ENCODE results near the gene PNPLA1.

Gene PNPLA1

GRCh38 chr6:36285187-36285671 is 15.4 kb downstream of the PNPLA1 start:
- intact Hi-C loops (cut with micrococcal nuclease) = no loop called here
- peaks cover 17% of the 10 kb centered on the region for H3K27me3 Mint-ChIP-seq
- H3K4me3 Mint-ChIP-seq = no peak overlapping the region
- H3K27ac Mint-ChIP-seq = no peak overlapping the region
- peaks cover 40% of the 10 kb centered on the region for H3K4me1 Mint-ChIP-seq (ENCODE audit: low read depth)
- H3K36me3 Mint-ChIP-seq (ENCODE audit: low read depth) = no peaks in the 10 kb centered on the region
- no peaks in the 10 kb centered on the region for H3K9me3 Mint-ChIP-seq

- Mint-ChIP-seq H3K4me1 (ENCODE audit: low read depth) (peaks cover 39% of the 10 kb centered on the region), H3K4me3 (no peak overlapping the region), H3K36me3 (ENCODE audit: low read depth) (no peaks in the 10 kb centered on the region), H3K27me3 (peaks cover 17% of the 10 kb centered on the region), H3K27ac (no peak overlapping the region), H3K9me3 (no peaks in the 10 kb centered on the region)
- intact Hi-C loops (cut with micrococcal nuclease) = no loop called here
Measured at GRCh38 chr6:36285797-36286196, 15.9 kb downstream of the PNPLA1 start.

DNA sequence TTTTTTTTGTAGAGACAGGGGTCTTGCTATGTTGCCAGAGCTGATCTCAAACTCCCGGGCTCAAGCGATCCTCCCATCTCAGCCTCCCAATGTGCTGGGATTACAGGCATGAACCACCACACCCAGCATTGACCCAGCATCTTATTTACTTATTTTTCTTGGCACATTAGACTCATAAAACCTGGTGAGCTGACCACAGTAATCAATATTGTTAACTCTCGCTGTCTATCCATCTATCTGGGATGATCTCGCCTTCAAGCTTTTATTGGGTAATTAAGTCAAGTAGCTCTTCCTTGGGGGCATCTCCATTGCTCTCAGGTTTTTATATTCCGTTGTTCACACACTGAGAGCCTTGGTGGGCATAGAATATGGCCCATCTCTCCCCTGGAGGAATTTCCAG is 17.0 kb downstream of the PNPLA1 start:
- Mint-ChIP-seq H3K4me3 (no peak overlapping the region), H3K36me3 (ENCODE audit: low read depth) (no peaks in the 10 kb centered on the region)

GRCh38 chr6:36289281-36289878 is 19.5 kb downstream of the PNPLA1 start:
- Mint-ChIP-seq H3K9me3 (no peaks in the 10 kb centered on the region), H3K27me3 (peaks cover 13% of the 10 kb centered on the region), H3K4me1 (ENCODE audit: low read depth) (peaks cover 49% of the 10 kb centered on the region), H3K27ac (no peak overlapping the region), H3K4me3 (no peak overlapping the region), H3K36me3 (ENCODE audit: low read depth) (no peaks in the 10 kb centered on the region)
- intact Hi-C loops (cut with micrococcal nuclease) = no loop called here

More for the DNA sequence above, 17.0 kb downstream of the PNPLA1 start:
- Mint-ChIP-seq H3K4me1 (ENCODE audit: low read depth) (peaks cover 39% of the 10 kb centered on the region), H3K9me3 (no peaks in the 10 kb centered on the region), H3K27ac (no peak overlapping the region), H3K27me3 (peaks cover 17% of the 10 kb centered on the region)
- intact Hi-C loops (cut with micrococcal nuclease) = no loop called here

- intact Hi-C loops (cut with micrococcal nuclease) = no loop called here
- Mint-ChIP-seq H3K4me1 (ENCODE audit: low read depth) (peaks cover 46% of the 10 kb centered on the region), H3K27ac (peak overlapping the region; percentile 79), H3K27me3 (peaks cover 1% of the 10 kb centered on the region), H3K4me3 (peak overlapping the region; percentile 45), H3K36me3 (ENCODE audit: low read depth) (no peaks in the 10 kb centered on the region), H3K9me3 (no peaks in the 10 kb centered on the region)
Measured at GRCh38 chr6:36290668-36291620, 21.1 kb downstream of the PNPLA1 start.

- Mint-ChIP-seq H3K4me3 (no peak overlapping the region), H3K36me3 (ENCODE audit: low read depth) (no peaks in the 10 kb centered on the region), H3K9me3 (no peaks in the 10 kb centered on the region), H3K4me1 (ENCODE audit: low read depth) (peaks cover 57% of the 10 kb centered on the region), H3K27me3 (peaks cover 1% of the 10 kb centered on the region), H3K27ac (peak overlapping the region; percentile 10)
- intact Hi-C loops (cut with micrococcal nuclease) = no loop called here
Measured at GRCh38 chr6:36292170-36292569, 22.3 kb downstream of the PNPLA1 start.

DNA sequence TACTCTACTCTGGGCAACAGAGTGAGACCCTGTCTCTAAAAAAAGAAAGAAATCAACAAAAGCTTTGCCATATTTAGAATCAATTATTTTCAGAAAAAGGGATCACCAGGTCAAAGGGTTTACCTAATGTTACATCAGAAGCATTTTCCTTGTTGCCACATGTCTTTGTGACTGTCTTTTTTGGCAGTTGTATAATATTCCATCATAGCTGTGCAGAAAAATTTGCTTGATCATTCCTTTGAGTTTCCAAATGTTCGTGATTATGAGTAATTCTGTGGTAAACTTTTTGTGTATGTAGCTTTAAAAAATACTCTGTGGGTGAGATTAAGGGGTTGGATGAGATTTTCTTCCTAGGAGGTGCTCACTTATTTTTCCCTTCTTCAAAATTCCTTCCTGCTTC is 26.4 kb downstream of the PNPLA1 start:
- peak overlapping the region; percentile 47 for H3K27ac Mint-ChIP-seq

DNA sequence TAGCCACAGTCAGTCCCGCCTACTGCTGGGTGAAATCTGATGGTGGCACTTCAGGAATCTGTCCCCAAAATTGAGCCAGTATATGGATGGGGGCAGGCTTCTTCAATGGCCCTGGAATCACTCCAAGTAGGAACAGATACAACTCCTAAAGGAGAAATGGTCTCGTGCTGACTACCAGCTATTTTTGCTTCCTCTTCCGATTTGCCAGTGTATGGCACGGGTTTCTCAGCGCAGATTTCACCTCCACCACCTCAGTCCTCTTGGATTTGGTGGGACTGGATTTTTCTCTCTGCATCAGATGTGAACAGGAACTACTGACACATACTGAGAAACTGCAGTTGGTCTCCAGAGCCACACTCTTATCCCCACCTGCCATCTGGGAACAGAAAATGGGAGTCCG is 27.2 kb downstream of the PNPLA1 start:
- H3K36me3 Mint-ChIP-seq (ENCODE audit: low read depth) = no peaks in the 10 kb centered on the region
- no peaks in the 10 kb centered on the region for H3K27me3 Mint-ChIP-seq
- peaks cover 64% of the 10 kb centered on the region for H3K4me1 Mint-ChIP-seq (ENCODE audit: low read depth)
- no peaks in the 10 kb centered on the region for H3K9me3 Mint-ChIP-seq
- no peak overlapping the region for H3K4me3 Mint-ChIP-seq
- H3K27ac Mint-ChIP-seq = peak overlapping the region; percentile 47
- intact Hi-C loops (cut with micrococcal nuclease) = no loop called here

More for the DNA sequence above, 26.4 kb downstream of the PNPLA1 start:
- no peaks in the 10 kb centered on the region for H3K27me3 Mint-ChIP-seq
- H3K36me3 Mint-ChIP-seq (ENCODE audit: low read depth) = no peaks in the 10 kb centered on the region
- intact Hi-C loops (cut with micrococcal nuclease) = no loop called here
- no peaks in the 10 kb centered on the region for H3K9me3 Mint-ChIP-seq
- no peak overlapping the region for H3K4me3 Mint-ChIP-seq
- H3K4me1 Mint-ChIP-seq (ENCODE audit: low read depth) = peaks cover 68% of the 10 kb centered on the region

GRCh38 chr6:36297511-36297910 is 27.7 kb downstream of the PNPLA1 start:
- Mint-ChIP-seq H3K4me3 (no peak overlapping the region), H3K27ac (no peak overlapping the region), H3K36me3 (ENCODE audit: low read depth) (no peaks in the 10 kb centered on the region), H3K27me3 (no peaks in the 10 kb centered on the region), H3K4me1 (ENCODE audit: low read depth) (peaks cover 64% of the 10 kb centered on the region), H3K9me3 (no peaks in the 10 kb centered on the region)
- intact Hi-C loops (cut with micrococcal nuclease) = no loop called here

DNA sequence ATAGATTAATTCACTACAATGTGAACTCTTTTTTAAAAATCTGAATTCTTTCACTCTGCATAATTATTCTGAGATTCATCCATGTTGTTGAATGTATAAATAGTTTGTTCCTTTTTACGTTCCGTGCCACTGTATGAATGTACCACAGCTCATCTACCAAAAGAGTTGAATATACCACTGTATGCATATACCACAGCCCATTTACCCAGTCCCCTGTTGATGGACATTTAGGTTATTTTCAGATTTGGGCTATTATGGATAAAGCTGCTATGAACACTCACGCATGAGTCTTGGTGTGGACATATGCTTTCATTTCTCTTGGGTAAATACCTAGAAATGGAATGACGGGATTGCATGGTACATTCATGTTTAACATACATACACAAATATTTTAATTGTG is 28.2 kb downstream of the PNPLA1 start:
- Mint-ChIP-seq H3K4me1 (ENCODE audit: low read depth) (peaks cover 62% of the 10 kb centered on the region), H3K27me3 (no peaks in the 10 kb centered on the region), H3K4me3 (no peak overlapping the region), H3K27ac (no peak overlapping the region), H3K9me3 (no peaks in the 10 kb centered on the region), H3K36me3 (ENCODE audit: low read depth) (no peaks in the 10 kb centered on the region)
- intact Hi-C loops (cut with micrococcal nuclease) = no loop called here

DNA sequence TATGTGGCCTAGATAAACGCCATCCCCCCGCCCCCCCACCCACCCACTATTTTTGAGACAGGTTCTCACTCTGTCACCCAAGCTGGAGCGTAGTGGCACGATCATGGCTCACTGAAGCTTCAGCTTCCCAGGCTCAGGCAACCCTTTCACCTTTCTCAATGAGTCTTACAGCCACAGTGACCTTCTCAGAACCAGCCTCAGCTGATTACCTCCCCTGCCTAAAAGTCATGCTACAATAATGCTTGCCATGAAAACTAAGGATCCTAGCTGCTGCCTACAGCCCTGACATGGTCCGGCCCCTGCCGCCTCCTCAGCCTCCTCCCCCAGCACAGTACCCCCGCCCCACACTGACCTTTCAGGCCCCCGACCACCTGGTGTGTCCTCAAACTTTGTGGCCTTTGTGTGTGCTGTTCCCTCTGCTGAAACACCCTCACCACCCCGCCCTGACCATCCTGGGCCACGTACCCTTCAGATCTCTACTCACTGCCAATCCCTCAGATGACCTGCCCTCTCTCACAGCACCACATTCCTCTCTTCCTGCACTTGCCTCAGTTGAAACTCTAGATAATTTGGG is 31.3 kb downstream of the PNPLA1 start:
- intact Hi-C loops (cut with micrococcal nuclease) = no loop called here

GRCh38 chr6:36301781-36302180 is 31.9 kb downstream of the PNPLA1 start:
- Mint-ChIP-seq H3K27ac (no peak overlapping the region), H3K4me1 (ENCODE audit: low read depth) (peaks cover 41% of the 10 kb centered on the region), H3K4me3 (no peak overlapping the region), H3K9me3 (no peaks in the 10 kb centered on the region), H3K27me3 (no peaks in the 10 kb centered on the region), H3K36me3 (ENCODE audit: low read depth) (no peaks in the 10 kb centered on the region)
- intact Hi-C loops (cut with micrococcal nuclease) = loop anchor here (2.0 kb wide), 1 partner anchor 59 kb away; no protein-coding TSS in a partner anchor

More for the DNA sequence above, 31.3 kb downstream of the PNPLA1 start:
- no peak overlapping the region for H3K27ac Mint-ChIP-seq
- no peaks in the 10 kb centered on the region for H3K27me3 Mint-ChIP-seq
- no peaks in the 10 kb centered on the region for H3K9me3 Mint-ChIP-seq
- peaks cover 47% of the 10 kb centered on the region for H3K4me1 Mint-ChIP-seq (ENCODE audit: low read depth)
- no peaks in the 10 kb centered on the region for H3K36me3 Mint-ChIP-seq (ENCODE audit: low read depth)
- no peak overlapping the region for H3K4me3 Mint-ChIP-seq

- Mint-ChIP-seq H3K4me3 (no peak overlapping the region), H3K9me3 (no peaks in the 10 kb centered on the region), H3K4me1 (ENCODE audit: low read depth) (peaks cover 35% of the 10 kb centered on the region), H3K36me3 (ENCODE audit: low read depth) (no peaks in the 10 kb centered on the region), H3K27ac (no peak overlapping the region), H3K27me3 (no peaks in the 10 kb centered on the region)
- intact Hi-C loops (cut with micrococcal nuclease) = loop anchor here (2.0 kb wide), 1 partner anchor 58 kb away; no protein-coding TSS in a partner anchor
Measured at GRCh38 chr6:36302227-36302976, 32.5 kb downstream of the PNPLA1 start.
